A673 (cell line): Measurements from ENCODE around the gene CBY1. TPM values are rescaled to one million over a fixed set of nuclear protein-coding genes. Genes with fewer than 3 reads are reported as not detected.

ENCODE experiments used
- BruUV-seq: library from RNA; stranded (reverse); fragments of 400-500 nt; replicated peaks from 2 replicates; lab custom pipeline; 2021; lab: Mats Ljungman, UMichigan
- CTCF ChIA-PET: fragments of 300-600 bp; sonication (Branson Sonifier 250); formaldehyde crosslinking; loops from one replicate; lab custom pipeline; 2022; ENCODE audit warnings: antibody characterized with exemption; lab: Charles Lee
- POLR2A ChIA-PET: fragments of 300-600 bp; sonication (Branson Sonifier 250); formaldehyde crosslinking; loops from one replicate; lab custom pipeline; 2022; ENCODE audit warnings: antibody characterized with exemption; ENCODE audit not compliant: low non-redundant PET; lab: Charles Lee
- DNase-seq: peaks from one replicate; pipeline ENCODE4 v3.0.0-alpha.2; 2015; ENCODE audit warnings: low spot score
- H3K27ac ChIP-seq: fragments of 200-600 bp; sonication (generic); 2 replicates; pipeline ENCODE4 v1.5.1; 2016; ENCODE audit warnings: mixed run types, low read depth, mild to moderate bottlenecking, mixed read lengths, antibody characterized with exemption, low read length; ENCODE audit not compliant: poor library complexity, severe bottlenecking
- H3K27me3 ChIP-seq: fragments of 200-600 bp; sonication (generic); replicated peaks from 2 replicates; pipeline ENCODE4 v1.6.1; 2017; ENCODE audit warnings: mixed run types, low read depth, mild to moderate bottlenecking, mixed read lengths, antibody characterized with exemption, low read length; ENCODE audit not compliant: insufficient read depth, poor library complexity
- H3K36me3 ChIP-seq: fragments of 200-600 bp; sonication (generic); 2 replicates; pipeline ENCODE4 v1.6.1; 2016; ENCODE audit warnings: mixed run types, mild to moderate bottlenecking, mixed read lengths, antibody characterized with exemption, low read length; ENCODE audit not compliant: insufficient read depth, poor library complexity, severe bottlenecking
- H3K4me1 ChIP-seq: fragments of 200-600 bp; sonication (generic); 2 replicates; pipeline ENCODE4 v1.6.1; 2017; ENCODE audit warnings: mixed run types, mild to moderate bottlenecking, mixed read lengths, antibody characterized with exemption, low read length; ENCODE audit not compliant: insufficient read depth, poor library complexity, severe bottlenecking
- H3K4me3 ChIP-seq: fragments of 200-600 bp; sonication (generic); 2 replicates; pipeline ENCODE4 v1.5.1; 2016; ENCODE audit warnings: low read depth, mixed run types, mild to moderate bottlenecking, mixed read lengths, low read length; ENCODE audit not compliant: poor library complexity, severe bottlenecking
- H3K9me3 ChIP-seq: fragments of 200-600 bp; sonication (generic); 2 replicates; pipeline ENCODE4 v1.6.1; 2016; ENCODE audit warnings: mixed run types, low read depth, mild to moderate bottlenecking, mixed read lengths, antibody characterized with exemption, low read length; ENCODE audit not compliant: poor library complexity, severe bottlenecking
- CTCF ChIP-seq: fragments of 300-800, 200-600 bp; sonication (generic); conservative IDR thresholded peaks from 2 replicates; pipeline ENCODE4 v1.5.1; 2017; ENCODE audit warnings: low read depth, mild to moderate bottlenecking, antibody characterized with exemption, low read length, moderate library complexity, mixed read lengths
- EZH2 ChIP-seq: fragments of 200-600 bp; sonication (generic); IDR thresholded peaks from 2 replicates; pipeline ENCODE4 v1.6.1; 2017; ENCODE audit warnings: borderline replicate concordance, low read depth, mild to moderate bottlenecking, mixed read lengths, antibody characterized with exemption, low read length; ENCODE audit not compliant: poor library complexity, severe bottlenecking
- intact Hi-C: fragments of 100-400 bp; cut with micrococcal nuclease; formaldehyde crosslinking; loops from one replicate; pipeline ENCODE4 v1.10.0; 2022; ENCODE audit not compliant: unreplicated experiment
- total RNA-seq: library from RNA; stranded (reverse); gene quantifications from 2 replicates; pipeline ENCODE4 v1.2.3, GENCODE V29; 2021

The CBY1 gene
- total RNA-seq, 1 experiment from 2014 or later = 22.1 TPM

GRCh38 chr22:38694049-38694448 lies 37.6 kb downstream of the CBY1 start:
- ChIA-PET CTCF (no interaction called here), POLR2A (no interaction called here)
- no peak for DNase-seq
- Histone ChIP-seq H3K36me3 (peaks cover 21% of the 10 kb centered on the region), H3K4me3 (no peak overlapping the region), H3K27ac (no peak overlapping the region), H3K9me3 (no peaks in the 10 kb centered on the region), H3K4me1 (peaks cover 14% of the 10 kb centered on the region), H3K27me3 (no peaks in the 10 kb centered on the region)
- TF ChIP-seq EZH2 = no peak
- no peak for TF ChIP-seq CTCF
- BruUV-seq = no TSS peak
- intact Hi-C loops = no loop called here

- intact Hi-C loops = no loop called here
- Histone ChIP-seq H3K27ac (no peak overlapping the region), H3K4me1 (peaks cover 14% of the 10 kb centered on the region)
Measured at GRCh38 chr22:38694940-38695339, 38.5 kb downstream of the CBY1 start.

GRCh38 chr22:38696606-38697424 lies 40.4 kb downstream of the CBY1 start:
- BruUV-seq = no TSS peak
- Histone ChIP-seq H3K4me1 (peaks cover 14% of the 10 kb centered on the region), H3K4me3 (peak overlapping the region; percentile 15), H3K9me3 (no peaks in the 10 kb centered on the region), H3K27ac (peak overlapping the region; percentile 43), H3K27me3 (no peaks in the 10 kb centered on the region), H3K36me3 (peaks cover 9% of the 10 kb centered on the region)
- ChIA-PET POLR2A (no interaction called here), CTCF (no interaction called here)
- no peak for DNase-seq
- TF ChIP-seq CTCF (no peak), EZH2 (no peak)
- intact Hi-C loops = no loop called here

More at GRCh38 chr22:38694940-38695339, 38.5 kb downstream of the CBY1 start:
- H3K27me3 ChIP-seq = no peaks in the 10 kb centered on the region
- ChIA-PET POLR2A (interaction anchor here (0.6 kb wide), 1 partner anchor 244 kb away, joined by 3 read pairs; no protein-coding TSS in a partner anchor), CTCF (no interaction called here)
- H3K9me3 ChIP-seq = no peaks in the 10 kb centered on the region
- no peak for DNase-seq
- H3K36me3 ChIP-seq = peaks cover 14% of the 10 kb centered on the region
- TF ChIP-seq EZH2 (no peak), CTCF (no peak)
- no peak overlapping the region for H3K4me3 ChIP-seq
- no TSS peak for BruUV-seq
